ENCODE results near the gene YWHAG. TPM values are rescaled to one million over a fixed set of nuclear protein-coding genes. Genes with fewer than 3 reads are reported as not detected.
A peak's percentile ranks its signal among the peaks of the same experiment; 100 is the strongest.

YWHAG gene
- total RNA-seq, 1 donor from 2014 or later = 223 TPM

GRCh38 chr7:76343931-76344321, 14.9 kb downstream of the YWHAG start:
- Histone ChIP-seq H3K27me3 (ENCODE audit: low read depth) (no peaks in the 10 kb centered on the region), H3K27ac (replicated peaks) (peak overlapping the region; percentile 11), H3K36me3 (peaks cover 72% of the 10 kb centered on the region), H3K4me1 (peaks cover 100% of the 10 kb centered on the region), H3K9me3 (replicated peaks) (no peaks in the 10 kb centered on the region), H3K4me3 (no peak overlapping the region)
- no peak for DNase-seq
- TF ChIP-seq, protein P1, sequence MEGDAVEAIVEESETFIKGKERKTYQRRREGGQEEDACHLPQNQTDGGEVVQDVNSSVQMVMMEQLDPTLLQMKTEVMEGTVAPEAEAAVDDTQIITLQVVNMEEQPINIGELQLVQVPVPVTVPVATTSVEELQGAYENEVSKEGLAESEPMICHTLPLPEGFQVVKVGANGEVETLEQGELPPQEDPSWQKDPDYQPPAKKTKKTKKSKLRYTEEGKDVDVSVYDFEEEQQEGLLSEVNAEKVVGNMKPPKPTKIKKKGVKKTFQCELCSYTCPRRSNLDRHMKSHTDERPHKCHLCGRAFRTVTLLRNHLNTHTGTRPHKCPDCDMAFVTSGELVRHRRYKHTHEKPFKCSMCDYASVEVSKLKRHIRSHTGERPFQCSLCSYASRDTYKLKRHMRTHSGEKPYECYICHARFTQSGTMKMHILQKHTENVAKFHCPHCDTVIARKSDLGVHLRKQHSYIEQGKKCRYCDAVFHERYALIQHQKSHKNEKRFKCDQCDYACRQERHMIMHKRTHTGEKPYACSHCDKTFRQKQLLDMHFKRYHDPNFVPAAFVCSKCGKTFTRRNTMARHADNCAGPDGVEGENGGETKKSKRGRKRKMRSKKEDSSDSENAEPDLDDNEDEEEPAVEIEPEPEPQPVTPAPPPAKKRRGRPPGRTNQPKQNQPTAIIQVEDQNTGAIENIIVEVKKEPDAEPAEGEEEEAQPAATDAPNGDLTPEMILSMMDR (IDR thresholded peaks at IDR 0.05; ENCODE audit: borderline replicate concordance) = no peak
- intact Hi-C loops (cut with micrococcal nuclease) = no loop called here

DNA sequence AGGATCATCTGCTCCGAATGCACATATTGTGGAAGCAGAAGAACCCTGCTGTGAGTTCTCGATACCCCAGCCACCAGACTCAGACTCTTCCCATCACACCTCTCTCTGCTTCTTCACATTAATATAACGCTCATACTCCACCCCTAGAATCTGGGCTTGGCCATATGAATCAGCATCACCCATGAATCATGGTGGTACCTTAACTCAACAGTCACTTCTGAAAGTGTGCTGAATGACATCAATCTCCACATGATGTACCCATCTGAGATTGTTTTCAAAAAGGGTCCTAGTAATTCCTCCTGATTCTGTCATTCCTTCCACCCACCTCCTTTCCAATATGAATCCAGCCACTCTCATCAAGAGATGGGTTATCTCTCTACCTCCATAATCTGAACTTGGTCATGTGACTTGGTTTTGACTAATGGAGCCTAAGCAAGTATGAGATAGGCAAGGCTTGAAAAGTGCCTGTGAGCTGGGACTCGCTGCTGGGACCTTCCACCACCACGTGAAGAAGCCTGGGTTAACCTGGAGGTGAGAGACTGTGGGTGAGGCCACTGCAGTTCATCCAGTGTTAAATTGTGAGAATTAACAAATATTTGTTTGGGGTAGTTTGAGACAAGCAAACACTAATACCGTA, 15.4 kb downstream of the YWHAG start:
- Histone ChIP-seq H3K4me1 (peaks cover 100% of the 10 kb centered on the region), H3K4me3 (no peak overlapping the region), H3K36me3 (peaks cover 66% of the 10 kb centered on the region), H3K27me3 (ENCODE audit: low read depth) (no peaks in the 10 kb centered on the region), H3K27ac (replicated peaks) (peak overlapping the region; percentile 11), H3K9me3 (replicated peaks) (no peaks in the 10 kb centered on the region)
- TF ChIP-seq, protein P1 (IDR thresholded peaks at IDR 0.05; ENCODE audit: borderline replicate concordance) = no peak
- intact Hi-C loops (cut with micrococcal nuclease) = no loop called here
- no peak for DNase-seq

DNA sequence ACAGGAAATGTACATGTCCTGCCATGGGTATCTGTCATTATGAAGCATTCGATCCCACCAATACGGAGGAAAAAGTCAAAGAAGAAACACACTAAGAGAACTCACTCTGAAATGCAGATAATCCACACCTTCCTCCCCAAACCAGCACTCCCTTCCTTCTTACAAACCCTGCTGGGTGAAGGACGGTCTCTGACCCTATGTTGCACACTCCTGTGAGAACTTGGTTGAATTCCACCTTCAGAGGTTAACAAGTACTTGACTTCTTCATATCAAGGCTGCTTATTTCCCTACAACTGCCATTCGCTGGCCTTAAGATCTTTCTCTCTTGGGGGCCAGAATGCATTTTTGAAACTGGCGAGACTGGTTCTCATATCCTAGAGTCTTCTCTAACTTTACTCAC, 16.6 kb downstream of the YWHAG start:
- H3K36me3 ChIP-seq = peaks cover 57% of the 10 kb centered on the region
- TF ChIP-seq, protein P1 (IDR thresholded peaks at IDR 0.05; ENCODE audit: borderline replicate concordance) = no peak
- H3K27ac ChIP-seq (replicated peaks) = peak overlapping the region; percentile 90
- H3K9me3 ChIP-seq (replicated peaks) = no peaks in the 10 kb centered on the region
- H3K4me1 ChIP-seq = peaks cover 100% of the 10 kb centered on the region
- no peak for DNase-seq
- no peak overlapping the region for H3K4me3 ChIP-seq
- intact Hi-C loops (cut with micrococcal nuclease) = no loop called here
- H3K27me3 ChIP-seq (ENCODE audit: low read depth) = no peaks in the 10 kb centered on the region

- TF ChIP-seq, protein P1 (IDR thresholded peaks at IDR 0.05; ENCODE audit: borderline replicate concordance) = no peak
- Histone ChIP-seq H3K4me1 (peaks cover 100% of the 10 kb centered on the region), H3K4me3 (no peak overlapping the region), H3K27ac (replicated peaks) (peak overlapping the region; percentile 90), H3K9me3 (replicated peaks) (no peaks in the 10 kb centered on the region), H3K27me3 (ENCODE audit: low read depth) (no peaks in the 10 kb centered on the region), H3K36me3 (peaks cover 41% of the 10 kb centered on the region)
- no peak for DNase-seq
- intact Hi-C loops (cut with micrococcal nuclease) = no loop called here
These were observed 18.1 kb downstream of the YWHAG start for GRCh38 chr7:76340617-76341131.

GRCh38 chr7:76338298-76339084, 20.3 kb downstream of the YWHAG start:
- peaks cover 19% of the 10 kb centered on the region for H3K36me3 ChIP-seq
- no peaks in the 10 kb centered on the region for H3K9me3 ChIP-seq (replicated peaks)
- intact Hi-C loops (cut with micrococcal nuclease) = no loop called here
- peak overlapping the region; percentile 90 for H3K27ac ChIP-seq (replicated peaks)
- no peak overlapping the region for H3K4me3 ChIP-seq
- TF ChIP-seq, protein P1 (IDR thresholded peaks at IDR 0.05; ENCODE audit: borderline replicate concordance) = no peak
- peaks cover 100% of the 10 kb centered on the region for H3K4me1 ChIP-seq
- H3K27me3 ChIP-seq (ENCODE audit: low read depth) = no peaks in the 10 kb centered on the region
- DNase-seq = no peak
